Stimulated activated naive CD8-positive, alpha-beta T cell treated with anti-CD3 and anti-CD28 coated beads, Interleukin-15, Interleukin-2, amounts not matched to agents 100 ng/mL and 50 ng/mL, for 24 hours (primary cell): ENCODE results near the gene ZNF552.

Experiments
- H3K27ac Mint-ChIP-seq: one replicate; pipeline ENCODE4 v1.8.0; 2021; ENCODE audit warnings: mild to moderate bottlenecking, mixed read lengths
- H3K27me3 Mint-ChIP-seq: one replicate; pipeline ENCODE4 v1.8.0; 2021; ENCODE audit warnings: mixed read lengths
- H3K36me3 Mint-ChIP-seq: one replicate; pipeline ENCODE4 v1.8.0; 2021; ENCODE audit warnings: low read depth, mixed read lengths
- H3K4me1 Mint-ChIP-seq: one replicate; pipeline ENCODE4 v1.8.0; 2021; ENCODE audit warnings: low read depth, mixed read lengths
- H3K4me3 Mint-ChIP-seq: one replicate; pipeline ENCODE4 v1.8.0; 2021; ENCODE audit warnings: mild to moderate bottlenecking, mixed read lengths
- H3K9me3 Mint-ChIP-seq: one replicate; pipeline ENCODE4 v1.8.0; 2021; ENCODE audit warnings: mixed read lengths

ZNF552 gene

GRCh38 chr19:57771417-57771816 lies 43.3 kb downstream of the ZNF552 start:
- peaks cover 64% of the 10 kb centered on the region for H3K36me3 Mint-ChIP-seq
- H3K27me3 Mint-ChIP-seq: no peaks in the 10 kb centered on the region
- no peak overlapping the region for H3K27ac Mint-ChIP-seq
- H3K4me1 Mint-ChIP-seq: peaks cover 56% of the 10 kb centered on the region
- H3K4me3 Mint-ChIP-seq: peak overlapping the region; percentile 46
- H3K9me3 Mint-ChIP-seq: peaks cover 29% of the 10 kb centered on the region

GRCh38 chr19:57769345-57770131 lies 45.2 kb downstream of the ZNF552 start, which contains the start of gene ZNF586:
ZNF586 (plus strand) TSS chr19:57769676; CDS start chr19:57769843, 167 bp downstream.
- H3K36me3 Mint-ChIP-seq: peaks cover 55% of the 10 kb centered on the region
- peak within 1 kb of the TSS; percentile 81 for H3K27ac Mint-ChIP-seq
- H3K4me3 Mint-ChIP-seq: peak within 1 kb of the TSS; percentile 89
- peaks cover 43% of the 10 kb centered on the region for H3K4me1 Mint-ChIP-seq
- no peaks in the 10 kb centered on the region for H3K27me3 Mint-ChIP-seq
- H3K9me3 Mint-ChIP-seq: peaks cover 23% of the 10 kb centered on the region

GRCh38 chr19:57759096-57759495 lies 55.6 kb downstream of the ZNF552 start:
- Mint-ChIP-seq H3K4me1 (no peaks in the 10 kb centered on the region), H3K27ac (no peak overlapping the region), H3K4me3 (no peak overlapping the region), H3K9me3 (peaks cover 42% of the 10 kb centered on the region), H3K36me3 (peaks cover 86% of the 10 kb centered on the region), H3K27me3 (no peaks in the 10 kb centered on the region)

GRCh38 chr19:57757941-57758340 lies 56.8 kb downstream of the ZNF552 start:
- Mint-ChIP-seq H3K27ac (no peak overlapping the region), H3K4me3 (no peak overlapping the region), H3K36me3 (peaks cover 89% of the 10 kb centered on the region), H3K9me3 (peaks cover 54% of the 10 kb centered on the region), H3K4me1 (no peaks in the 10 kb centered on the region), H3K27me3 (no peaks in the 10 kb centered on the region)
